GM12873 (cell line): ENCODE results near the gene ST3GAL4.

Experiments
- CTCF ChIP-seq: IDR thresholded peaks from 2 replicates; pipeline ENCODE4 v1.5.1; 2012; ENCODE audit warnings: low read depth, mild to moderate bottlenecking, moderate library complexity, low read length, control low read depth; ENCODE audit not compliant: insufficient read depth; ENCODE audit errors: missing control alignments

Gene ST3GAL4

DNA sequence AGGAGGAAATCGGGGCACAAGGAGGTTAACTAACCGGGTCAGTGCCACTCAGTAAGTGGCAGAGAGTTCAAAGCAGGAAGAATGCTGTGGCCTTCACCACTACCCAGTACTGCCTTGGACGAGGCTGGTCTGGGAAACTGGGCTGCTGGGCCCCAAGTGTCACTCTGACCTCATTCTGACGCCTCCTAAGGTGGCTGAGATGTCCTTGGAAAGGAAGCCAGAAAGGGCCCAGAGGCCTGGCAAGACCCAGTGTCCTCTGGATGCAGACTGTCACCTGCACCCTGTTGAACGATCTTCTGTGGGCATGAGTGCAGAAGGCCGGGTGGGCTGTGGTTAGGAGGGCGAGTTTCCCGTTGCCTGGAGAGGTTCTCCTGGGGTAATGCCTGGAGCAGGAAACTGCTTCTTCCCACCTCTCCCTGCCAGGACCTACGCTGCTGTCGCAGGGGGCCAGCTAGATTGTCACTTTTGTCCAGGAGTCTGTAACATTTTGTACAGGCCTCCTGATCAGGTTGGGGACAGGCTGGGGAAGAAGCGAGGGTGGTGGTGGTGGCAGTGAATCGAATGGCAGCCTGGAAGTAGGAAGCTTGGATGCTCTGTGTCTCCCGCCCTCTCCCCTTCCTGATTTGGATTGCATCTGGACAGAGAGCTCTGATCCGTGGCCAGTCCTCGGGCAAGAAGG is 105.1 kb downstream of the ST3GAL4 start:
- TF ChIP-seq CTCF: no peak

- TF ChIP-seq CTCF: no peak
Observed at GRCh38 chr11:126461096-126461440, 105.6 kb downstream of the ST3GAL4 start.

DNA sequence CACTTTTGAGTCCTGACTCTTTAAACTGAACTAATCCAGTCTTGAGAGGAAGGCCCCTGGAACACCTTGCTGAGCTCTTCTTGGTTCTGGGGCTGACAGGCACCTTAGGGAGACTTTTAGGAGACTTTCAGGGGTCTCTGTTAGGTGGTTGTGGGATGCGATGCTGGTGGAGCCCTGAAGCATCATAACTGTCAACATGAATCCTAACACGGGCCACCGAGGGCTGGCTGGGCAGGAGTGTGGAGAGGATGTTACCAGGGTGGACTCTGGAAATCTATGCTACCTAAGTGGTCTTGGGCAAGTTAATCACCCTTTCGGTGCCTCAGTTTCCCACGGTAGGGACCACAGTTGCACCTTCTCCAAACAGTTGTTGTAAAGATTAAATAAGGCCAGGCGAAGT is 106.5 kb downstream of the ST3GAL4 start:
- TF ChIP-seq CTCF: no peak

GRCh38 chr11:126462422-126462821 is 106.9 kb downstream of the ST3GAL4 start:
- no peak for TF ChIP-seq CTCF
